ENCODE data around the gene BICD2. TPM values are rescaled to one million over a fixed set of nuclear protein-coding genes. Genes with fewer than 3 reads are reported as not detected.

Gene BICD2
- polyA plus RNA-seq, 1 donor from 2014 or later: 22.4 TPM

GRCh38 chr9:92680166-92681119 lies 84.2 kb downstream of the BICD2 start:
- Histone ChIP-seq H3F3A (ENCODE audit: insufficient read depth, low read length, poor library complexity, severe bottlenecking) (no peaks in the 10 kb centered on the region), H4K20me1 (ENCODE audit: insufficient read depth) (no peaks in the 10 kb centered on the region), H3K4me3 (ENCODE audit: low read length) (no peak overlapping the region), H3K27me3 (ENCODE audit: insufficient read depth, low read depth, low read length) (no peaks in the 10 kb centered on the region), H3K27ac (ENCODE audit: low read length) (no peak overlapping the region), H2AFZ (ENCODE audit: low read depth, low read length) (no peak overlapping the region), H3K79me2 (replicated peaks; ENCODE audit: insufficient read depth, low read length) (no peaks in the 10 kb centered on the region), H3K9ac (ENCODE audit: low read length) (no peak overlapping the region), H3K9me2 (ENCODE audit: insufficient read depth, low read length) (no peaks in the 10 kb centered on the region), H3K36me3 (ENCODE audit: insufficient read depth, low read length) (no peaks in the 10 kb centered on the region), H3K4me2 (ENCODE audit: low read length) (no peak overlapping the region), H3K9me3 (ENCODE audit: low read length) (no peaks in the 10 kb centered on the region)
- TF ChIP-seq SMC3 (conservative IDR thresholded peaks at IDR 0.05; ENCODE audit: poor library complexity): no peak

DNA sequence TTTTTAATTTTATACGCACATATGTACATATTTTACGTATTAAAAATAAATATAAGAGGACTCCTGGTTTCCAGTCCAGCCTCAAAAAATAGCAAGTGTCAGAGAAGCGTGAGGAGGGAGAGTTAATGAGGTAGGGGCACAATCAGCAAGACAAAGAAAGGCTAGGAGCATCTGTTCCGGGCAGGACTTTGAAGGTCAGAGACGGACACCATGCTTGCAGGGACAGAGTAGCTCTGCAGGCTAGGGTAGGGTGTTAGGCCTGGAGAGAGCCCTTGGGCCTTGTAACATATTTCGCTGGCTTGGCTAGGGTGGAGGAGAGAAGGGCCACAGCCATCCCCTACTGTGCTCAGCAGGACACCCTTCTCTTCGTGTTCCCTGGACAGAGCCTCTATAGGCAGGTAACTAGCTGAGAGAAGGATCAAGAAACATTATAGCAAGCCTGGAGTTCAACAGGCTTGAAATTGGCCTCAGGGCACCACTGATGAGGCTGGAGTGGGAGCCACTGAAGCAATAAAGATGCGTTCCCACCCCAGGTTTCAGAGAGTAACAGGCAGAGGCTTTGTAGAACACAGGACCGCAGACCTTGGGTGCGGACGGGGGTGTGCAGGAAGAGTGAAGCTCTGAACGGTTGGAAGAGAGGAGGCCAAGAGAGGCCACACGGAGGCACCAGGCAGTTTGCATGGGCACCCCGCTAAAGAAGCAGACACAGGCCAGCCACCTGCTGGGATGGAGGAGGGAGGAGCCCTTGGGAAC lies 85.0 kb downstream of the BICD2 start:
- no peak for TF ChIP-seq RAD21 (conservative IDR thresholded peaks at IDR 0.05)
- no peak for TF ChIP-seq EP300 (conservative IDR thresholded peaks at IDR 0.05; ENCODE audit: poor library complexity, severe bottlenecking)
- TF ChIP-seq EZH2 (IDR thresholded peaks at IDR 0.05; ENCODE audit: borderline replicate concordance, insufficient read depth, low read length, poor library complexity, severe bottlenecking): no peak
- TF ChIP-seq TAF1 (IDR thresholded peaks at IDR 0.05; ENCODE audit: low read depth): no peak
- TF ChIP-seq POLR2AphosphoS5 (IDR thresholded peaks at IDR 0.05): no peak
- TF ChIP-seq, protein P1, sequence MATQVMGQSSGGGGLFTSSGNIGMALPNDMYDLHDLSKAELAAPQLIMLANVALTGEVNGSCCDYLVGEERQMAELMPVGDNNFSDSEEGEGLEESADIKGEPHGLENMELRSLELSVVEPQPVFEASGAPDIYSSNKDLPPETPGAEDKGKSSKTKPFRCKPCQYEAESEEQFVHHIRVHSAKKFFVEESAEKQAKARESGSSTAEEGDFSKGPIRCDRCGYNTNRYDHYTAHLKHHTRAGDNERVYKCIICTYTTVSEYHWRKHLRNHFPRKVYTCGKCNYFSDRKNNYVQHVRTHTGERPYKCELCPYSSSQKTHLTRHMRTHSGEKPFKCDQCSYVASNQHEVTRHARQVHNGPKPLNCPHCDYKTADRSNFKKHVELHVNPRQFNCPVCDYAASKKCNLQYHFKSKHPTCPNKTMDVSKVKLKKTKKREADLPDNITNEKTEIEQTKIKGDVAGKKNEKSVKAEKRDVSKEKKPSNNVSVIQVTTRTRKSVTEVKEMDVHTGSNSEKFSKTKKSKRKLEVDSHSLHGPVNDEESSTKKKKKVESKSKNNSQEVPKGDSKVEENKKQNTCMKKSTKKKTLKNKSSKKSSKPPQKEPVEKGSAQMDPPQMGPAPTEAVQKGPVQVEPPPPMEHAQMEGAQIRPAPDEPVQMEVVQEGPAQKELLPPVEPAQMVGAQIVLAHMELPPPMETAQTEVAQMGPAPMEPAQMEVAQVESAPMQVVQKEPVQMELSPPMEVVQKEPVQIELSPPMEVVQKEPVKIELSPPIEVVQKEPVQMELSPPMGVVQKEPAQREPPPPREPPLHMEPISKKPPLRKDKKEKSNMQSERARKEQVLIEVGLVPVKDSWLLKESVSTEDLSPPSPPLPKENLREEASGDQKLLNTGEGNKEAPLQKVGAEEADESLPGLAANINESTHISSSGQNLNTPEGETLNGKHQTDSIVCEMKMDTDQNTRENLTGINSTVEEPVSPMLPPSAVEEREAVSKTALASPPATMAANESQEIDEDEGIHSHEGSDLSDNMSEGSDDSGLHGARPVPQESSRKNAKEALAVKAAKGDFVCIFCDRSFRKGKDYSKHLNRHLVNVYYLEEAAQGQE (IDR thresholded peaks at IDR 0.05; ENCODE audit: borderline replicate concordance): no peak
- TF ChIP-seq CTCF (IDR thresholded peaks at IDR 0.05; ENCODE audit: poor library complexity, severe bottlenecking): no peak
- no peak for TF ChIP-seq SMC3 (conservative IDR thresholded peaks at IDR 0.05; ENCODE audit: poor library complexity)
- TF ChIP-seq MXI1 (conservative IDR thresholded peaks at IDR 0.05; ENCODE audit: poor library complexity, severe bottlenecking): no peak
- Histone ChIP-seq H3K27ac (ENCODE audit: low read length) (no peak overlapping the region), H3K4me3 (ENCODE audit: low read length) (no peak overlapping the region)

More for the DNA sequence above, 85.0 kb downstream of the BICD2 start:
- no peaks in the 10 kb centered on the region for H4K20me1 ChIP-seq (ENCODE audit: insufficient read depth)
- H3K4me2 ChIP-seq (ENCODE audit: low read length): no peak overlapping the region
- no peak overlapping the region for H3K9ac ChIP-seq (ENCODE audit: low read length)
- no peaks in the 10 kb centered on the region for H3K79me2 ChIP-seq (replicated peaks; ENCODE audit: insufficient read depth, low read length)
- no peaks in the 10 kb centered on the region for H3K9me3 ChIP-seq (ENCODE audit: low read length)
- no peaks in the 10 kb centered on the region for H3K9me2 ChIP-seq (ENCODE audit: insufficient read depth, low read length)
- no peaks in the 10 kb centered on the region for H3K36me3 ChIP-seq (ENCODE audit: insufficient read depth, low read length)
- no peak overlapping the region for H2AFZ ChIP-seq (ENCODE audit: low read depth, low read length)
- H3K27me3 ChIP-seq (ENCODE audit: insufficient read depth, low read depth, low read length): no peaks in the 10 kb centered on the region
- no peaks in the 10 kb centered on the region for H3F3A ChIP-seq (ENCODE audit: insufficient read depth, low read length, poor library complexity, severe bottlenecking)

All from neural cell (in vitro differentiated cells).